AG09319 (cell line): Measurements from ENCODE around the gene CSNK2A2.

Experiments used
- DNase-seq: peaks from one replicate; pipeline ENCODE4 v3.0.0-alpha.2; 2010; ENCODE audit warnings: low read depth; ENCODE audit errors: extremely low read depth
- CTCF ChIP-seq: IDR thresholded peaks from 2 replicates; pipeline ENCODE4 v1.5.1; 2011; ENCODE audit warnings: low read depth, mild to moderate bottlenecking, inconsistent platforms, low read length, moderate library complexity

The CSNK2A2 gene

GRCh38 chr16:58119509-58119845 is 78.4 kb downstream of the CSNK2A2 start:
- TF ChIP-seq CTCF: no peak
- no peak for DNase-seq

- DNase-seq: no peak
- TF ChIP-seq CTCF: no peak
These were observed 79.0 kb downstream of the CSNK2A2 start for GRCh38 chr16:58118801-58119508.

GRCh38 chr16:58116529-58116928 is 81.4 kb downstream of the CSNK2A2 start:
- TF ChIP-seq CTCF: no peak
- DNase-seq: no peak

GRCh38 chr16:58116081-58116480 is 81.8 kb downstream of the CSNK2A2 start:
- no peak for TF ChIP-seq CTCF
- no peak for DNase-seq

GRCh38 chr16:58114827-58115825 is 82.8 kb downstream of the CSNK2A2 start:
- no peak for DNase-seq
- TF ChIP-seq CTCF: no peak

GRCh38 chr16:58111302-58111627 is 86.6 kb downstream of the CSNK2A2 start:
- TF ChIP-seq CTCF: no peak
- no peak for DNase-seq
